Breast epithelium (tissue), 3 donors: Measurements from ENCODE around the gene UNC13B.

Experiments used
- POLR2AphosphoS5 ChIP-seq, 3 donors: sonication (generic); formaldehyde crosslinking; IDR thresholded peaks; one replicate each; pipeline ENCODE4 v1.6.1; 2017; ENCODE audit warnings: antibody characterized with exemption in 3 of 3
- TF ChIP-seq, protein P1 (sequence below), 3 donors: fragments of 450-650 bp; IDR thresholded peaks; one replicate each; pipeline ENCODE4 v1.5.1; 2016 to 2017; ENCODE audit warnings: antibody characterized with exemption in 3 of 3, mild to moderate bottlenecking in 3 of 3, moderate library complexity in 3 of 3

DNA sequence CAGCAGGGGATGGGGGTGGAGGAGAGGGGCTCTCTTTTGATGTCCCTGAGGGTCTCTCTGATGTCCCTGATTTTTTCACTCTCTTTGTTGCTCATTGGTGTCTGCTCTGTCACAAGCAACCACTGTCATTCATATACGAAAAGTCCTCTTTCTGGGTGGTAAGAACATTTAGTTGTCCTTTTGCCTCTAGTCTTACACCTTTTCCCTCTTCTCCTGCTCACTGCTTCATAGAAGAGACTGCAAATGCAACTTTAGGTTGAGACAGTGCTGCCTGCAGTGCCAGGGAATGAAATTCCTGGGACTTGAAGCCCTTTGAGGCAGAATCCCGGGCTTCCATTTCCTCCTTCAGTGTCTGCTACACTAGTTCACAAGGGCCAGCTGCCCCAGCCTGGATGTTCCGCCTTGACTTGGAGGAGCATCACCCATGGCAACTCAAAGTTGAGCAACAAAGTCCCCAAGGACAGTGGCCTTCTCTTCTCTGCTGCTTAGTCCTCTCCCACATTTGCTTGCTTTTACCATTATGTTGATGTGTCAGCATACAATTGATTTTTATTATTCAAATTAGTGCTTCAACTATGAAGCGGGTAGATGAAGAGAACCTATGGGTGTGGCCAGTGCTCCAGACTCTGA lies 233.4 kb downstream of the UNC13B start:
- TF ChIP-seq POLR2AphosphoS5 (IDR thresholded peaks at IDR 0.05) = no peak
- TF ChIP-seq, protein P1, sequence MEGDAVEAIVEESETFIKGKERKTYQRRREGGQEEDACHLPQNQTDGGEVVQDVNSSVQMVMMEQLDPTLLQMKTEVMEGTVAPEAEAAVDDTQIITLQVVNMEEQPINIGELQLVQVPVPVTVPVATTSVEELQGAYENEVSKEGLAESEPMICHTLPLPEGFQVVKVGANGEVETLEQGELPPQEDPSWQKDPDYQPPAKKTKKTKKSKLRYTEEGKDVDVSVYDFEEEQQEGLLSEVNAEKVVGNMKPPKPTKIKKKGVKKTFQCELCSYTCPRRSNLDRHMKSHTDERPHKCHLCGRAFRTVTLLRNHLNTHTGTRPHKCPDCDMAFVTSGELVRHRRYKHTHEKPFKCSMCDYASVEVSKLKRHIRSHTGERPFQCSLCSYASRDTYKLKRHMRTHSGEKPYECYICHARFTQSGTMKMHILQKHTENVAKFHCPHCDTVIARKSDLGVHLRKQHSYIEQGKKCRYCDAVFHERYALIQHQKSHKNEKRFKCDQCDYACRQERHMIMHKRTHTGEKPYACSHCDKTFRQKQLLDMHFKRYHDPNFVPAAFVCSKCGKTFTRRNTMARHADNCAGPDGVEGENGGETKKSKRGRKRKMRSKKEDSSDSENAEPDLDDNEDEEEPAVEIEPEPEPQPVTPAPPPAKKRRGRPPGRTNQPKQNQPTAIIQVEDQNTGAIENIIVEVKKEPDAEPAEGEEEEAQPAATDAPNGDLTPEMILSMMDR (IDR thresholded peaks at IDR 0.05) = no peak
